Fibroblast of peridontal ligament (primary cell): ENCODE measurements around the gene DMAC2.
A peak's percentile ranks its signal among the peaks of the same experiment; 100 is the strongest.
"Not testable (repeated sequence)": the region's sequence is repeated elsewhere in the genome, so short reads cannot be mapped to it uniquely, and the experiment has no call there.

ENCODE experiments used
- DNase-seq: peaks from one replicate; pipeline ENCODE4 v3.0.0-alpha.2; 2010; ENCODE audit errors: extremely low read depth

DMAC2 gene

GRCh38 chr19:41442473-41443355, 3.0 kb upstream of the DMAC2 start, which contains the start of gene ERICH4:
TSS of gene ERICH4 (plus strand) at chr19:41443156. CDS start at chr19:41443170, 14 bp downstream.
- no peak for DNase-seq

GRCh38 chr19:41441321-41441945, 1.7 kb upstream of the DMAC2 start:
- no peak for DNase-seq

GRCh38 chr19:41437944-41438574, 1.7 kb downstream of the DMAC2 start:
- no peak for DNase-seq

- DNase-seq, result no peak
These were observed 3.1 kb downstream of the DMAC2 start for GRCh38 chr19:41436674-41436951.

- no peak for DNase-seq
These were observed 3.6 kb downstream of the DMAC2 start for GRCh38 chr19:41435936-41436673.

GRCh38 chr19:41435376-41435775, 4.3 kb downstream of the DMAC2 start:
- not testable (repeated sequence) for DNase-seq

- DNase-seq, result no peak
These were observed 5.3 kb downstream of the DMAC2 start for GRCh38 chr19:41434450-41434849.

- no peak for DNase-seq
These were observed 6.5 kb downstream of the DMAC2 start for GRCh38 chr19:41433171-41433570.

- DNase-seq, result peak; percentile 56
These were observed 8.0 kb downstream of the DMAC2 start for GRCh38 chr19:41431426-41432386.

- no peak for DNase-seq
These were observed 8.8 kb downstream of the DMAC2 start for GRCh38 chr19:41430922-41431321.

- no peak for DNase-seq
These were observed 11.2 kb downstream of the DMAC2 start for GRCh38 chr19:41428481-41428859.

- peak; percentile 11 for DNase-seq
These were observed 11.8 kb downstream of the DMAC2 start for GRCh38 chr19:41427647-41428480.

- peak; percentile 49 for DNase-seq
These were observed 12.6 kb downstream of the DMAC2 start, which contains the start of gene B3GNT8 for GRCh38 chr19:41426952-41427646. TSS of gene B3GNT8 (minus strand) at chr19:41427374. CDS start at chr19:41426778, 596 bp downstream.

- DNase-seq, result no peak
These were observed 13.4 kb downstream of the DMAC2 start for GRCh38 chr19:41426116-41426841.

- no peak for DNase-seq
These were observed 14.3 kb downstream of the DMAC2 start for GRCh38 chr19:41425174-41426115.

GRCh38 chr19:41424335-41425173, 15.2 kb downstream of the DMAC2 start:
- DNase-seq, result no peak

- DNase-seq, result no peak
These were observed 16.8 kb downstream of the DMAC2 start for GRCh38 chr19:41422955-41423354.
